ENCODE measurements around the gene ZNF615. TPM values are rescaled to one million over a fixed set of nuclear protein-coding genes. Genes with fewer than 3 reads are reported as not detected.
"Not testable (repeated sequence)": the region's sequence is repeated elsewhere in the genome, so short reads cannot be mapped to it uniquely, and the experiment has no call there.

Gene ZNF615
- total RNA-seq, 1 experiment from 2014 or later: 1.6 TPM

- H4K20me1 ChIP-seq (ENCODE audit: insufficient read depth); H3K4me3 ChIP-seq (replicated peaks in 1 of 2; ENCODE audit: low read depth in 1 of 2, low read length in 2 of 2); POLR2A ChIA-PET; H3K27ac ChIP-seq (ENCODE audit: low read depth, low read length); DNase-seq (ENCODE audit: low read depth, low spot score); ATAC-seq; RAD21 ChIA-PET (ENCODE audit: low non-redundant PET in 1 of 2, low total read pairs in 2 of 2, uncharacterized antibody in 2 of 2, unreplicated experiment in 2 of 2); H3K9ac ChIP-seq (ENCODE audit: low read length); H2AFZ ChIP-seq (ENCODE audit: low read depth, low read length, poor library complexity, severe bottlenecking); H3K4me1 ChIP-seq (ENCODE audit: control insufficient read depth in 1 of 2, insufficient read depth in 2 of 2, low read length in 2 of 2); H3K9me2 ChIP-seq (ENCODE audit: insufficient read depth); BruUV-seq (replicated peaks); intact Hi-C loops (cut with micrococcal nuclease); H3K27me3 ChIP-seq (ENCODE audit: insufficient read depth, low read length); CTCF ChIA-PET; H3K9me3 ChIP-seq (ENCODE audit: control insufficient read depth in 1 of 2, insufficient read depth in 1 of 2, low read depth in 1 of 2, low read length in 2 of 2); H3K79me2 ChIP-seq (ENCODE audit: insufficient read depth, low read length); H3K4me2 ChIP-seq (ENCODE audit: low read length): not testable (repeated sequence)
- H3K36me3 ChIP-seq (ENCODE audit: control insufficient read depth in 1 of 2, insufficient read depth in 2 of 2, low read length in 2 of 2): peaks cover 0 to 10% of the 10 kb centered on the region in 2 experiments; a peak in 1 of 4 replicates
Measured at GRCh38 chr19:52026255-52026990, 18.4 kb upstream of the ZNF615 start.

GRCh38 chr19:52024478-52024877 lies 16.5 kb upstream of the ZNF615 start:
- H3K27ac ChIP-seq (ENCODE audit: low read depth, low read length); RAD21 ChIA-PET (ENCODE audit: low non-redundant PET in 1 of 2, low total read pairs in 2 of 2, uncharacterized antibody in 2 of 2, unreplicated experiment in 2 of 2); BruUV-seq (replicated peaks); DNase-seq (ENCODE audit: low read depth, low spot score); POLR2A ChIA-PET; H3K9me3 ChIP-seq (ENCODE audit: control insufficient read depth in 1 of 2, insufficient read depth in 1 of 2, low read depth in 1 of 2, low read length in 2 of 2); H3K4me2 ChIP-seq (ENCODE audit: low read length); intact Hi-C loops (cut with micrococcal nuclease); H3K79me2 ChIP-seq (ENCODE audit: insufficient read depth, low read length); H3K4me3 ChIP-seq (replicated peaks in 1 of 2; ENCODE audit: low read depth in 1 of 2, low read length in 2 of 2); H3K27me3 ChIP-seq (ENCODE audit: insufficient read depth, low read length); ATAC-seq; H2AFZ ChIP-seq (ENCODE audit: low read depth, low read length, poor library complexity, severe bottlenecking); H3K4me1 ChIP-seq (ENCODE audit: control insufficient read depth in 1 of 2, insufficient read depth in 2 of 2, low read length in 2 of 2); H4K20me1 ChIP-seq (ENCODE audit: insufficient read depth); CTCF ChIA-PET; H3K9me2 ChIP-seq (ENCODE audit: insufficient read depth); H3K9ac ChIP-seq (ENCODE audit: low read length): not testable (repeated sequence)
- peaks cover 0 to 16% of the 10 kb centered on the region in 2 experiments; a peak in 1 of 4 replicates for H3K36me3 ChIP-seq (ENCODE audit: control insufficient read depth in 1 of 2, insufficient read depth in 2 of 2, low read length in 2 of 2)

- Histone ChIP-seq H3K4me3 (replicated peaks in 1 of 2; ENCODE audit: low read depth in 1 of 2, low read length in 2 of 2) (no peak overlapping the region), H3K4me2 (ENCODE audit: low read length) (no peak overlapping the region), H3K9me2 (ENCODE audit: insufficient read depth) (no peaks in the 10 kb centered on the region), H3K9me3 (ENCODE audit: control insufficient read depth in 1 of 2, insufficient read depth in 1 of 2, low read depth in 1 of 2, low read length in 2 of 2) (peaks cover 6 to 14% of the 10 kb centered on the region in 2 experiments; a peak in 2 of 4 replicates), H3K27ac (ENCODE audit: low read depth, low read length) (no peak overlapping the region), H2AFZ (ENCODE audit: low read depth, low read length, poor library complexity, severe bottlenecking) (no peak overlapping the region), H3K36me3 (ENCODE audit: control insufficient read depth in 1 of 2, insufficient read depth in 2 of 2, low read length in 2 of 2) (peaks cover under 1 to 26% of the 10 kb centered on the region in 2 experiments; a peak in 2 of 4 replicates), H3K27me3 (ENCODE audit: insufficient read depth, low read length) (no peaks in the 10 kb centered on the region), H3K4me1 (ENCODE audit: control insufficient read depth in 1 of 2, insufficient read depth in 2 of 2, low read length in 2 of 2) (no peaks in the 10 kb centered on the region), H3K79me2 (ENCODE audit: insufficient read depth, low read length) (no peaks in the 10 kb centered on the region), H3K9ac (ENCODE audit: low read length) (no peak overlapping the region), H4K20me1 (ENCODE audit: insufficient read depth) (no peaks in the 10 kb centered on the region)
- intact Hi-C loops (cut with micrococcal nuclease): no loop called here
- BruUV-seq (replicated peaks): no TSS peak
- ChIA-PET POLR2A (no interaction called here), RAD21 (ENCODE audit: low non-redundant PET in 1 of 2, low total read pairs in 2 of 2, uncharacterized antibody in 2 of 2, unreplicated experiment in 2 of 2) (no interaction called here), CTCF (no interaction called here)
- DNase-seq (ENCODE audit: low read depth, low spot score): no peak
- no peak for TF ChIP-seq REST (IDR thresholded peaks at IDR 0.05; ENCODE audit: low read depth)
- ATAC-seq: no peak
Measured at GRCh38 chr19:52022193-52022592, 14.2 kb upstream of the ZNF615 start.

All from HCT116 (cell line).